IMR-90 (cell line): Measurements from ENCODE around the gene ENPP6.

Experiments used
- BHLHE40 ChIP-seq: fragments of 150-350 bp; IDR thresholded peaks from 2 replicates; pipeline ENCODE4 v1.6.1; 2016; ENCODE audit warnings: mild to moderate bottlenecking, low read depth, low read length
- CEBPB ChIP-seq: IDR thresholded peaks from 2 replicates; pipeline ENCODE4 v1.6.1; 2012; ENCODE audit warnings: low read depth, low read length, improper control_type of control experiment
- CHD1 ChIP-seq: IDR thresholded peaks from 2 replicates; pipeline ENCODE4 v1.6.1; 2012; ENCODE audit warnings: low read depth, low read length, improper control_type of control experiment
- MAFK ChIP-seq: IDR thresholded peaks from 2 replicates; pipeline ENCODE4 v1.6.1; 2012; ENCODE audit warnings: low read depth, low read length, improper control_type of control experiment
- MAZ ChIP-seq: IDR thresholded peaks from 2 replicates; pipeline ENCODE4 v1.6.1; 2012; ENCODE audit warnings: low read depth, mild to moderate bottlenecking, low read length, improper control_type of control experiment, moderate library complexity, borderline replicate concordance
- MXI1 ChIP-seq: IDR thresholded peaks from 2 replicates; pipeline ENCODE4 v1.6.1; 2012; ENCODE audit warnings: low read depth, mild to moderate bottlenecking, low read length, moderate library complexity, borderline replicate concordance
- NFE2L2 ChIP-seq: fragments of 150-350 bp; IDR thresholded peaks from 2 replicates; pipeline ENCODE4 v1.6.1; 2016; ENCODE audit warnings: low read depth, mild to moderate bottlenecking, low read length
- POLR2A ChIP-seq: IDR thresholded peaks from 2 replicates; pipeline ENCODE4 v1.6.1; 2012; ENCODE audit warnings: mild to moderate bottlenecking, low read depth, low read length
- RAD21 ChIP-seq: IDR thresholded peaks from 2 replicates; pipeline ENCODE4 v1.6.1; 2012; ENCODE audit warnings: low read length, improper control_type of control experiment
- RFX5 ChIP-seq: IDR thresholded peaks from 2 replicates; pipeline ENCODE4 v1.8.0; 2012; ENCODE audit warnings: low read depth, mild to moderate bottlenecking, low read length, moderate library complexity
- TF ChIP-seq, protein P1 (sequence below): conservative IDR thresholded peaks from 2 replicates; pipeline ENCODE4 v1.5.1; 2012; ENCODE audit warnings: mild to moderate bottlenecking, low read depth, low read length, improper control_type of control experiment
- TF ChIP-seq, protein P2 (sequence below): fragments of 150-350 bp; IDR thresholded peaks from 2 replicates; pipeline ENCODE4 v1.6.1; 2016; ENCODE audit warnings: low read depth, mild to moderate bottlenecking, low read length, moderate library complexity, borderline replicate concordance

DNA sequence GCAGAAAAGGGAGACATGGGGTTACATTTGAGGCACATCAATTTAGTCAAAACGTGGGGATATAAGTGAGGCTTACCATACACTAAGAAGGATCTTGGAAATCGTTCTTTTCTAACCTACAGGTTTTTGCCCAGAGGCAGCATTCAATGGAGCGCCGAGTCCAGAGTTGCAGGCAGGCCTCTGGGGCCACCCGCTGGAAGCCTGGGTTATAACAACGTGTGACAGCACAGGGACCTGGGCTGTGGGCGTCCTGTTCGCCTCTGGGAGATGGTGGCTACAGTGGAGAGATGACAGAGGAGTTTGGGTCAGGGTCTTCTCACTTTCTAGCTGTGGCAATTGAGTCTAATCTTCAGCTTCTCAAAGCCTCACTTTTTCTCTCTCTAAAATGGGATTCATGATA, 53.9 kb downstream of the ENPP6 start:
- TF ChIP-seq, protein P1, sequence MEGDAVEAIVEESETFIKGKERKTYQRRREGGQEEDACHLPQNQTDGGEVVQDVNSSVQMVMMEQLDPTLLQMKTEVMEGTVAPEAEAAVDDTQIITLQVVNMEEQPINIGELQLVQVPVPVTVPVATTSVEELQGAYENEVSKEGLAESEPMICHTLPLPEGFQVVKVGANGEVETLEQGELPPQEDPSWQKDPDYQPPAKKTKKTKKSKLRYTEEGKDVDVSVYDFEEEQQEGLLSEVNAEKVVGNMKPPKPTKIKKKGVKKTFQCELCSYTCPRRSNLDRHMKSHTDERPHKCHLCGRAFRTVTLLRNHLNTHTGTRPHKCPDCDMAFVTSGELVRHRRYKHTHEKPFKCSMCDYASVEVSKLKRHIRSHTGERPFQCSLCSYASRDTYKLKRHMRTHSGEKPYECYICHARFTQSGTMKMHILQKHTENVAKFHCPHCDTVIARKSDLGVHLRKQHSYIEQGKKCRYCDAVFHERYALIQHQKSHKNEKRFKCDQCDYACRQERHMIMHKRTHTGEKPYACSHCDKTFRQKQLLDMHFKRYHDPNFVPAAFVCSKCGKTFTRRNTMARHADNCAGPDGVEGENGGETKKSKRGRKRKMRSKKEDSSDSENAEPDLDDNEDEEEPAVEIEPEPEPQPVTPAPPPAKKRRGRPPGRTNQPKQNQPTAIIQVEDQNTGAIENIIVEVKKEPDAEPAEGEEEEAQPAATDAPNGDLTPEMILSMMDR: peak; percentile 54
- TF ChIP-seq POLR2A (no peak), MAZ (no peak), RAD21 (peak; percentile 55), MAFK (no peak), BHLHE40 (no peak), CHD1 (no peak), CEBPB (no peak), MXI1 (no peak), NFE2L2 (no peak), RFX5 (no peak)
- TF ChIP-seq, protein P2, sequence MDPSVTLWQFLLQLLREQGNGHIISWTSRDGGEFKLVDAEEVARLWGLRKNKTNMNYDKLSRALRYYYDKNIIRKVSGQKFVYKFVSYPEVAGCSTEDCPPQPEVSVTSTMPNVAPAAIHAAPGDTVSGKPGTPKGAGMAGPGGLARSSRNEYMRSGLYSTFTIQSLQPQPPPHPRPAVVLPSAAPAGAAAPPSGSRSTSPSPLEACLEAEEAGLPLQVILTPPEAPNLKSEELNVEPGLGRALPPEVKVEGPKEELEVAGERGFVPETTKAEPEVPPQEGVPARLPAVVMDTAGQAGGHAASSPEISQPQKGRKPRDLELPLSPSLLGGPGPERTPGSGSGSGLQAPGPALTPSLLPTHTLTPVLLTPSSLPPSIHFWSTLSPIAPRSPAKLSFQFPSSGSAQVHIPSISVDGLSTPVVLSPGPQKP: no peak
